Mucosa of descending colon (tissue), 3 donors: Measurements from ENCODE around the gene GLDN. TPM values are rescaled to one million over a fixed set of nuclear protein-coding genes. Genes with fewer than 3 reads are reported as not detected.

Source experiments
- ATAC-seq: fragments of 200-7000 bp; cut with Tn5 transposase; one replicate; pipeline ENCODE4 v1.9.1; 2020; ENCODE audit warnings: mild to moderate bottlenecking, moderate library complexity
- DNase-seq, 3 donors: peaks; one replicate each; pipeline ENCODE4 v3.0.0-alpha.2; 2020
- H3K36me3 ChIP-seq: fragments of 200-600 bp; one replicate; pipeline ENCODE4 v1.8.0; 2021; ENCODE audit warnings: low read depth, mild to moderate bottlenecking
- H3K4me1 ChIP-seq: fragments of 200-600 bp; one replicate; pipeline ENCODE4 v1.8.0; 2021; ENCODE audit warnings: low read depth, mild to moderate bottlenecking
- H3K4me3 ChIP-seq: fragments of 200-600 bp; one replicate; pipeline ENCODE4 v1.8.0; 2021; ENCODE audit warnings: mild to moderate bottlenecking
- H3K9me3 ChIP-seq: fragments of 200-600 bp; one replicate; pipeline ENCODE4 v1.8.0; 2021; ENCODE audit warnings: mild to moderate bottlenecking
- intact Hi-C, 2 donors: fragments of 100-400 bp; cut with DNase I in 1 of 2; cut with micrococcal nuclease in 1 of 2; formaldehyde crosslinking; loops; one replicate each; pipeline versions ENCODE4 v1.11.0 to v1.11.1; 2022; cut with DNase I, micrococcal nuclease
- total RNA-seq, 3 donors: library from RNA; stranded (reverse); fragmentation: NEBNext Ultra II Directional in 2 of 3; extraction: Animal tissue kit (Norgen Biotek cat#: 25700) in 2 of 3; gene quantifications; one replicate each; pipeline versions ENCODE4 v1.2.1 to v1.2.4, GENCODE V29; 2021 to 2023
- TF ChIP-seq, protein P1 (sequence below): fragments of 200-600 bp; IDR thresholded peaks from one replicate; pipeline ENCODE4 v1.8.0; 2022; ENCODE audit warnings: antibody characterized with exemption, mild to moderate bottlenecking
- donor health status: DM: no; HTN: no; CAD: no; lungs with moderate emphysema.
- donor health status: DM: no; HTN: no; CAD: no.
- donor health status: DM: no; HTN: yes; CAD: no.

GLDN gene
- total RNA-seq, 3 donors from 2014 or later = 3.5 to 10.0 (median 5.3) TPM

DNA sequence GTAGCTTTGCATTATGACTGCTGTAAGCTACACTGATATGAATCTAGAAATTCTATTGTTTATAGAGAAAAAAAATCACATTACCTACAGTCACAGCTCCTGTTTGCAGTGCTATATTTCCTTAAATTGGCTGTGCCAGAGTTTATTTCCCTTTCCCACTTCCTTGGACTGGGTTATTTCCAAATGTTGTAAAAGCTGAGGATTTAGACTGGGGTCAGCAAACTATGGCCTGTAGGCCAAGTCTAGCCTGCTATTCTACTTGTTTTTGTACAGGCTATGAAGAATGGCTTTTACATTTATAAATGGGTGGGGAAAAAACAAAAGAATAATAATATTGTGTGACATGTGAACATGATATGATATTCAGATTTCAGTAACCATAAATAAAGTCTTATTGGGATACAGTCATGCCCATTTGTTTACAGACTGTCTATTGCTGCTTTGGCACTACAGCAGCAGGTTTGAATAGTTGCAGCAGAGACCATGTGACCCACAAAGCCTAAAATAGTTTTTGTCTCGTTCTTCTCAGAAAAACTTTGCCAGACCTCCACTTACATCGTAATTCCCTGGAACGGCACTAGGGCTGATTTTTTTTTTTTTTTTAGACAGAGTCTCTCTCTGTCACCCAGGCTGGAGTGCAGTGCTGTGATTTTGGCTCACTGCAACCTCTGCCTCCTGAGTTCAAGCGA is 7.8 kb downstream of the GLDN start:
- TF ChIP-seq, protein P1, sequence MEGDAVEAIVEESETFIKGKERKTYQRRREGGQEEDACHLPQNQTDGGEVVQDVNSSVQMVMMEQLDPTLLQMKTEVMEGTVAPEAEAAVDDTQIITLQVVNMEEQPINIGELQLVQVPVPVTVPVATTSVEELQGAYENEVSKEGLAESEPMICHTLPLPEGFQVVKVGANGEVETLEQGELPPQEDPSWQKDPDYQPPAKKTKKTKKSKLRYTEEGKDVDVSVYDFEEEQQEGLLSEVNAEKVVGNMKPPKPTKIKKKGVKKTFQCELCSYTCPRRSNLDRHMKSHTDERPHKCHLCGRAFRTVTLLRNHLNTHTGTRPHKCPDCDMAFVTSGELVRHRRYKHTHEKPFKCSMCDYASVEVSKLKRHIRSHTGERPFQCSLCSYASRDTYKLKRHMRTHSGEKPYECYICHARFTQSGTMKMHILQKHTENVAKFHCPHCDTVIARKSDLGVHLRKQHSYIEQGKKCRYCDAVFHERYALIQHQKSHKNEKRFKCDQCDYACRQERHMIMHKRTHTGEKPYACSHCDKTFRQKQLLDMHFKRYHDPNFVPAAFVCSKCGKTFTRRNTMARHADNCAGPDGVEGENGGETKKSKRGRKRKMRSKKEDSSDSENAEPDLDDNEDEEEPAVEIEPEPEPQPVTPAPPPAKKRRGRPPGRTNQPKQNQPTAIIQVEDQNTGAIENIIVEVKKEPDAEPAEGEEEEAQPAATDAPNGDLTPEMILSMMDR = no peak
- DNase-seq = no peak

DNA sequence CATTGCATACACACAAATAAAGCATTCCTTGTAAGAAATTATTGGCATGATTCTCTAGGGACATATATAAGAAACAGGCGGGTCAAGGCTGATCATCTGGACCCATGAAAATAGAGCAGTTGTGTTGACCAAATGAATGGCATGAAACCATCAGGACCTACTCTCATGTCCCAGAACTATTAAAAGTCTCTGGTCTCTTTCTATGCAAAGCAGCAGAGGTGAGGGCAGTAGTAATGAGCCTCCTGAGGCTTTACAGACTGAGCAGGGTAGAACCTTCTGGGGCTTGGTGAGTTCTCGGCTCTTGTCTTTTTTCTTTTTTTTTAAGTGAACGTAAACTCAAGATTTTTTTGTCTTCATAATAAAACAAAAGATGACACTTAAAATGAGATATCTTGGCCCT is 9.3 kb downstream of the GLDN start:
- Histone ChIP-seq H3K4me3 (no peak overlapping the region), H3K9me3 (no peaks in the 10 kb centered on the region), H3K36me3 (no peaks in the 10 kb centered on the region), H3K4me1 (peaks cover 2% of the 10 kb centered on the region)
- intact Hi-C loops = no loop called here
- TF ChIP-seq, protein P1 = no peak
- no peak for DNase-seq
- no peak for ATAC-seq

More for the DNA sequence above, 7.8 kb downstream of the GLDN start:
- no peak for ATAC-seq
- no peaks in the 10 kb centered on the region for H3K9me3 ChIP-seq
- no peak overlapping the region for H3K4me3 ChIP-seq
- H3K4me1 ChIP-seq = peaks cover 2% of the 10 kb centered on the region
- intact Hi-C loops = no loop called here
- no peaks in the 10 kb centered on the region for H3K36me3 ChIP-seq

DNA sequence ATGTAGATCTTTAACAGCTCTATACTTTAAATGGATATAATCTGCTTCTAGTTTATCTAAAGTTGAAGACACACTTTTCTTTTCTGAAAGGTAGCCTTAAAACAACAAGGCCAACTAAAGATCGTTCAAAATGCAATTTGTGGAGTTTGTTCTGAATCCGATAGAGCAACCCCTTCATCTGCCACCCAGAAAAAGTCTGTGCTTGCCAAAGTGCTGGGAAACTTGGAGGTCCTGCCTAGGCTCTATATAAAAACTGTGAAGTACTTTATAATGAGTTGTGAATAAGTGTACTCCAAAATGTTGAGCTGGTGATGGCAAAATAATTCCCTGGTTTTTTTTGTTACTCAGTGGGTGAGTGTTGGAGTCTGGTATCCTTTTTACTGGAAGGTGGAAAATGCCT is 12.5 kb downstream of the GLDN start:
- intact Hi-C loops = no loop called here
- DNase-seq = no peak
- no peak for ATAC-seq
- Histone ChIP-seq H3K9me3 (no peaks in the 10 kb centered on the region), H3K4me1 (peaks cover 2% of the 10 kb centered on the region), H3K36me3 (no peaks in the 10 kb centered on the region), H3K4me3 (no peak overlapping the region)
- TF ChIP-seq, protein P1 = no peak

DNA sequence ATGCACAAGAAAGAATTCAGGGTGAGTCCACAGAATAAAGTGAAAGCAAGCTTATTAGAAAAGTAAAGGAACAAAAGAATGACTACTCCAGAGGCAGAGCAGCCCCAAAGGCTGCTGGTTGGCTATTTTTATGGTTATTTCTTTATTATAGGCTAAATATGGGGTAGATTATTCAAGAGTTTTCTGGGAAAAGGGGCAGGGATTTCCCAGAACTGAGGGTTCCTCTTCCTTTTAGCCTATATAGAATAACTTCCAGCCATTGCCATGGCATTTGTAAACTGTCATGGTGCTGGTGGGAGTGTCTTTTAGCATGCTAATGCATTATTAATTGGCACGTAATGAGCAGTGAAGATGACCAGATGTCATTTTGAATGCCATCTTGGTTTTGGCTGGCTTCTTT is 13.6 kb downstream of the GLDN start:
- H3K36me3 ChIP-seq = no peaks in the 10 kb centered on the region
- no peaks in the 10 kb centered on the region for H3K4me1 ChIP-seq
- H3K4me3 ChIP-seq = no peak overlapping the region
- no peaks in the 10 kb centered on the region for H3K9me3 ChIP-seq
- intact Hi-C loops = no loop called here
- TF ChIP-seq, protein P1 = no peak
- DNase-seq (no peak), ATAC-seq (no peak)

DNA sequence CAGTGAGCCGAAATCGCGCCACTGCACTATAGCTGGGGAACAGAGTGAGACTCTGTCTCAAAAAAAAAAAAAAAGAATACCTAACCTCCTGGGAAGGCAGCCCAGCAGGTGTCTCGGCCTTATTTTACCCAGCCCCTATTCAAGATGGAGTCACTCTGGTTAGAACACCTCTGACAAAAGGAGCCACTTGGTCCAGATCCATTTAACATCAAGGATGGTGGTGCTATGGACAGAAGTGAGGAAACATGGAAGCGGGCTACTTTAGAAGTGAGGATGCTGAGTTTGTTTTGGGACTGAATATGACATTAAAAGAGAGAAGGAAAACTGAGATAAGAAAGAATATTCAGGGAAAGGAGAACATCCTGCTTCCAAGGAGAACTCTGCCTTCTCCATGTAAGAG is 14.7 kb downstream of the GLDN start:
- Histone ChIP-seq H3K4me3 (no peak overlapping the region), H3K36me3 (no peaks in the 10 kb centered on the region), H3K9me3 (no peaks in the 10 kb centered on the region), H3K4me1 (no peaks in the 10 kb centered on the region)
- TF ChIP-seq, protein P1 = no peak
- no peak for ATAC-seq
- intact Hi-C loops = no loop called here
- no peak for DNase-seq

DNA sequence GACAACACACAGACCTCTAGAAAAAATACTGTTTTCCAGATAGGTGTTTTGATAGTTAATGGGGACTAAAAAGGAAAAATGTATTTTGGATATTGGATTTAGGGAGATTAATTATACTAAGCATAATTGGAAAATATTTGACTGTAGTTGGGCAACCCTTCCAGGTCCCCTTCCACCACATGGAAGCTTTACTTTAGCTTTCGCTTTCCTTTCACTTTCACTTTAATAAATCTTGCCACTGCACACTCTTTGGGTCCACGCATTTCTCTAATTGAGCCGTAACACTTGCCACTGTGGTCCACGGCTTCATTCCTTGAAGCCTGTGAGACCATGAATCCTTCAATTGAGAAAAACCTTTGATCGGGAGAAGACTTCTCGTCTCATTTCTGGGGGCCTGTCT is 15.5 kb downstream of the GLDN start:
- Histone ChIP-seq H3K4me3 (no peak overlapping the region), H3K9me3 (no peaks in the 10 kb centered on the region), H3K4me1 (no peaks in the 10 kb centered on the region), H3K36me3 (no peaks in the 10 kb centered on the region)
- DNase-seq (no peak), ATAC-seq (no peak)
- intact Hi-C loops = no loop called here
- TF ChIP-seq, protein P1 = no peak
